ENCODE results near the gene CTXND1.

CTXND1 gene

GRCh38 chr15:80274996-80275395, 23.0 kb upstream of the CTXND1 start:
- no peaks in the 10 kb centered on the region for H3K36me3 ChIP-seq (replicated peaks)
- no peaks in the 10 kb centered on the region for H3K27me3 ChIP-seq (replicated peaks)
- no peak overlapping the region for H3K27ac ChIP-seq
- no peak overlapping the region for H3K4me3 ChIP-seq (ENCODE audit: low read depth, low read length)
- no peak for TF ChIP-seq CTCF (IDR thresholded peaks at IDR 0.05; ENCODE audit: low read depth, low read length, missing control alignments)
- in situ Hi-C loops (cut with HindIII; ENCODE audit: low pct_ligation_motif_present, low sequenced_read_pairs) = no loop called here
- no peak for DNase-seq

- no peaks in the 10 kb centered on the region for H3K27me3 ChIP-seq (replicated peaks)
- no peak overlapping the region for H3K4me3 ChIP-seq (ENCODE audit: low read depth, low read length)
- DNase-seq = no peak
- in situ Hi-C loops (cut with HindIII; ENCODE audit: low pct_ligation_motif_present, low sequenced_read_pairs) = no loop called here
- no peaks in the 10 kb centered on the region for H3K36me3 ChIP-seq (replicated peaks)
- TF ChIP-seq CTCF (IDR thresholded peaks at IDR 0.05; ENCODE audit: low read depth, low read length, missing control alignments) = no peak
- no peak overlapping the region for H3K27ac ChIP-seq
These were observed 22.5 kb upstream of the CTXND1 start for GRCh38 chr15:80274554-80274953.

- DNase-seq = no peak
- in situ Hi-C loops (cut with HindIII; ENCODE audit: low pct_ligation_motif_present, low sequenced_read_pairs) = no loop called here
- TF ChIP-seq CTCF (IDR thresholded peaks at IDR 0.05; ENCODE audit: low read depth, low read length, missing control alignments) = no peak
These were observed 21.0 kb upstream of the CTXND1 start for GRCh38 chr15:80272987-80273386.

GRCh38 chr15:80270472-80270871, 18.5 kb upstream of the CTXND1 start:
- no peak for DNase-seq
- in situ Hi-C loops (cut with HindIII; ENCODE audit: low pct_ligation_motif_present, low sequenced_read_pairs) = no loop called here
- no peaks in the 10 kb centered on the region for H3K27me3 ChIP-seq (replicated peaks)
- no peak overlapping the region for H3K27ac ChIP-seq
- H3K4me3 ChIP-seq (ENCODE audit: low read depth, low read length) = no peak overlapping the region
- H3K36me3 ChIP-seq (replicated peaks) = no peaks in the 10 kb centered on the region
- TF ChIP-seq CTCF (IDR thresholded peaks at IDR 0.05; ENCODE audit: low read depth, low read length, missing control alignments) = no peak

More at GRCh38 chr15:80272987-80273386, 21.0 kb upstream of the CTXND1 start:
- H3K4me3 ChIP-seq (ENCODE audit: low read depth, low read length) = no peak overlapping the region
- no peaks in the 10 kb centered on the region for H3K27me3 ChIP-seq (replicated peaks)
- no peak overlapping the region for H3K27ac ChIP-seq
- no peaks in the 10 kb centered on the region for H3K36me3 ChIP-seq (replicated peaks)

GRCh38 chr15:80268101-80268500, 16.1 kb upstream of the CTXND1 start:
- no peak for DNase-seq
- Histone ChIP-seq H3K27ac (no peak overlapping the region), H3K36me3 (replicated peaks) (no peaks in the 10 kb centered on the region), H3K27me3 (replicated peaks) (no peaks in the 10 kb centered on the region), H3K4me3 (ENCODE audit: low read depth, low read length) (no peak overlapping the region)
- in situ Hi-C loops (cut with HindIII; ENCODE audit: low pct_ligation_motif_present, low sequenced_read_pairs) = no loop called here
- TF ChIP-seq CTCF (IDR thresholded peaks at IDR 0.05; ENCODE audit: low read depth, low read length, missing control alignments) = no peak

- TF ChIP-seq CTCF (IDR thresholded peaks at IDR 0.05; ENCODE audit: low read depth, low read length, missing control alignments) = no peak
- no peaks in the 10 kb centered on the region for H3K27me3 ChIP-seq (replicated peaks)
- in situ Hi-C loops (cut with HindIII; ENCODE audit: low pct_ligation_motif_present, low sequenced_read_pairs) = no loop called here
- DNase-seq = no peak
- no peak overlapping the region for H3K27ac ChIP-seq
- H3K36me3 ChIP-seq (replicated peaks) = no peaks in the 10 kb centered on the region
- H3K4me3 ChIP-seq (ENCODE audit: low read depth, low read length) = no peak overlapping the region
These were observed 15.6 kb upstream of the CTXND1 start for GRCh38 chr15:80267658-80268057.

Measured in brain microvascular endothelial cell (primary cell).